Daoy (cell line): ENCODE results near the gene USP53. TPM values are rescaled to one million over a fixed set of nuclear protein-coding genes. Genes with fewer than 3 reads are reported as not detected.
"Not testable (repeated sequence)": the region's sequence is repeated elsewhere in the genome, so short reads cannot be mapped to it uniquely, and the experiment has no call there.

Experiments used
- DNase-seq: peaks from one replicate; pipeline ENCODE4 v3.0.0-alpha.2; 2015; ENCODE audit warnings: low read depth
- total RNA-seq: library from RNA; depleted of rRNA; stranded (reverse); fragments of >200 nt; shearing (Covaris generic); gene quantifications from 2 replicates; pipeline ENCODE4 v1.2.3, GENCODE V29; 2014; rRNA removed

USP53 gene
- 4.4 and 4.9 TPM in 2 replicates for total RNA-seq

DNA sequence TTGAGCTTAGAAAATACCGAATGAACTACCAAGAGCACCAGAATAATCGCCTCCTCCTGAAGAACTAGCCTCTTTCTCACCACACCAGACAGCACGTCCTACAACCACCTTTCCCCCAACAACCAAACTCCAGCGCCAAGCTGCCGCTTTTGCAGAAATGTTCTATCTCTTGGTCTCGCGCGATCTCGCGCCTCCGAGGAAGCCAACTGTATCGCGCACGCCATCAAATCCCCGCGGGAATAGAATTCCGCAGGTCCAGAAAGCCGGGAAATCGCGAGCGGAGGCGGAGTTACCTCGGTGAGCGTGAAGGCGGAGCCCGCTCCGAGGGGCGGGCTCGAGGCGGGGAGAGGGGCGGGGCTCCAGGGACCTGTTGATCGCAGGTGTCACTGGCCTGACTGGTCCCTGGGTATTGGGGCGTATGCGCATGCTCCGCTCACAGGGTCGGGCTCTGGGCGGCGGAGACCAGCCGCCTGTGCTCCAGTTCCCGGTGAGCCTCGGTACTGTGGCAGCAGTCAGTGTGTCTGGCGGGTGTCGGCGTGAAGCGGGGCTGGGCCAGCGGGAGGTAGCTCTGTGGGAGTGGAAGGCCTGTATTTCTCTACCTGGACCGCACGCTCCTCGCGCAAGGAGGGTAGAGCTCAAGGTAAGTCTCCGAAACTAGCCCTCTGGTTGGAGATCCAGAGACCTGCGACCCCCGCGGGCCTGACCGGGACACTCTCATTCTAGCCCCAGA is at the start of gene USP53:
Gene USP53, plus strand, starts transcription at position 480 of the 730 bp plus-strand sequence. CDS start 27,047 bp downstream, outside the sequence.
- DNase-seq = peak; percentile 92

- DNase-seq = no peak
Observed at GRCh38 chr4:119165767-119166166, 46.7 kb upstream of the USP53 start.

- DNase-seq = no peak
Observed at GRCh38 chr4:119170195-119170594, 42.3 kb upstream of the USP53 start.

DNA sequence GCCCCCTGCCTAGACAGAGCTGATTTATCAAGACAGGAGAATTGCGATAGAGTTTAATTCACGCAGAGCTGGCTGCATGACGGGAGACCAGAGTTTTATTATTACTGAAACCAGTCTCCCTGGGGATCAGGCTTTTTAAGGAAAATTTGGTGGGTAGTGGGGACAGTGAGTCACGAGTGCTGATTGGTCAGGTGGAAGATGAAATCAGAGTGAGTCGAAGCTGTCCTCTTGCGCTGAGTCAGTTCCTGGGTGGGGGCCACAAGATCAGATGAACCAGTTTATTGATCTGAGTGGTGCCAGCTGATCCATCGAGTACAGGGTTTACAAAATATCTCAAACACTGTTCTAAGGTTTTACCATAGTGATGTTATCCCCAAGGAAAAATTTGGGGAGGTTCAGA is 40.3 kb upstream of the USP53 start:
- peak; percentile 2 for DNase-seq

- not testable (repeated sequence) for DNase-seq
Observed at GRCh38 chr4:119173729-119174361, 38.7 kb upstream of the USP53 start.

- DNase-seq = no peak
Observed at GRCh38 chr4:119179011-119179410, 33.5 kb upstream of the USP53 start.

- DNase-seq = no peak
Observed at GRCh38 chr4:119184128-119184527, 28.4 kb upstream of the USP53 start.

- DNase-seq = no peak
Observed at GRCh38 chr4:119189638-119190037, 22.9 kb upstream of the USP53 start.

DNA sequence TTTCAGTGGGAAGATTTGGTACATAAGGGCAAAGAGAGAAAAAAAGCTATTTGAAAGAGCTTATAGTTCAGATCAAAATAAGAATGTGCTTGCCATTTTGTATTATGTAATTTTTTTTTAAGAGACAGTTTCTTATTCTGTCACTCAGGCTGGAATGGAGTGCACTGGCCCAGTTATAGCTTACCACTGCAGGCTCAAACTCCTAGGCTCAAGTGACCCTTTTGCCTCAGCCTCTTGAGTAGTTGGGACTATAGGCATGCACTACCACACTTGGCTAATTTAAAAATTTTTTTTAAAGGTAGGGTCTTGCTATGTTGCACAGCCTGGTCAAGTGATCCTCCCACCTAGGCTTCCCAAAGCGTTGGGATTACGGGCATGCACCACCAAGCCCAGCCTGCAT is 22.2 kb upstream of the USP53 start:
- DNase-seq = no peak

GRCh38 chr4:119191505-119191904 is 21.0 kb upstream of the USP53 start:
- DNase-seq = no peak

GRCh38 chr4:119197772-119198212 is 14.7 kb upstream of the USP53 start:
- no peak for DNase-seq

GRCh38 chr4:119204916-119205315 is 7.6 kb upstream of the USP53 start:
- DNase-seq = no peak

DNA sequence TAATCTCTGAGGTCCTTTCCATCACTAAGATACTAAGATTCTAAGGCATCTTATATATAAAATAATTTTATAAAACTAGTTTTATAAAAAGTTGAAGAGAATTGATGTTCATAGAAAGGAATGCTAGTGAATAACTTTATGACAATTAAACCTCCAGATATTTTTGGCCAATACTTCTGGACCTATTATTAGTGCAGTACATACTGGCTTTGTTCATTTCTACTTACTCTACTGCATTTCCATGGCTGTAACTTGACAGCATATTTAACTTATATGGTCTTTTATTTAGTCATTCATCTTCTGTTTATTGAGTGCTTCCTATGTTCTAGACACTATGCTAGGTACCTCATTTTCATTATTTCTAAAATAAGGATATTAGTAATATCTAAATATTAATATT is 6.8 kb upstream of the USP53 start:
- DNase-seq = no peak

DNA sequence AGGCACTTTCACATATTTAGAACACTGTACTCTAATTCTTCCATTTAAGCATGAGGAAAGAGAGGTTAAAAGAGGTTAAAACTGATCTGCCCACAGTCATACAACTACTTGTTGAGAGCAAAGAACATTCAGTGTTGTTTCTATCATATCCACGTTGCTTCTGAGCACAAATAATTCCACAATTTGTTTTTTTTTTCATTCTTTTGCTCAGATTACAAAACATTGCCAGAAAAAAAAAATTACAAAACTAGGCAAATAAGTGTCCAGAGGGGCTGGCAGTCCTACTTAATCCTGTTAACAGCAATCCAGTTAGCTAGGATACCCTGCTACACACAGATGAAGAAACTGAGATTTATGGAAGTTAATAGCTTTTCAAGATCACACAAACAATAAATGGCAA is 6.3 kb upstream of the USP53 start:
- DNase-seq = no peak

GRCh38 chr4:119207051-119207450 is 5.5 kb upstream of the USP53 start:
- DNase-seq = no peak

DNA sequence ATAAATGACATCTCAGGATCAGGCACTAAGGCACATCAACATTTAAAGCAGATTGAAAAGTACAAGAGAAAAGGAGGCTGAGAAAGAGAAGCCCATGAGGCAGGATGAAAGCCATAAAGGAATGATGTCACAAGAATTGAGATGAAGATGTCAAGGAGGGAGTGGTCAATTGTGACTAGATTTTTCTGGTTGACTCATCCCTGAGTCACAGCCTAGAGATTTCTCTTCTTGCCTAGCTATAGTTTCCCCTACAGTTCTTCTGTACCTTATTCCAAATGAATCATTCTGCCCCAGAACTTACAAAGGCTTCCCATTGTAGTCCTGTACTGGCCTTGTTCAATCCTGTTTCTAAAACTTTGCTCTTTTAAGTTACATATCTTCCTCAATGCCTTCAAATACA is 3.4 kb upstream of the USP53 start:
- peak; percentile 74 for DNase-seq

DNA sequence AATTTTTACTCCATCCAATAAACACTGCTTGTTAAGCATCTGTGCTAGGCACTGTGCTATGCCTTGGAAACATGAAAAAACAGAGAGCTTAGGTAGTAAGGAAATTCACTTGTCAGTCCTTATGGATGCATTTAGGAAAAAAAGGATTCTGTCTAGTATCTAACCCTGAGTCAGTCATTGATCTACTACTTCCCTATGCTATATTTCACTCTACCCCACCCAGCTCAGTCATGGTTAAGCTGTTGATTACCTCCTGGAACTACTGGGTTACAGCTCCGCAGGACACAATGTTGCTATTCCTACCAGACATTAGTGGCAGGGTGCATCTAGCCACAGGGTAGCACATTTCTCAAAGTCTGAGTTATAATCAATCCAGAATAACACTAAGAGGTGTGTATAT is 2.9 kb upstream of the USP53 start:
- no peak for DNase-seq

DNA sequence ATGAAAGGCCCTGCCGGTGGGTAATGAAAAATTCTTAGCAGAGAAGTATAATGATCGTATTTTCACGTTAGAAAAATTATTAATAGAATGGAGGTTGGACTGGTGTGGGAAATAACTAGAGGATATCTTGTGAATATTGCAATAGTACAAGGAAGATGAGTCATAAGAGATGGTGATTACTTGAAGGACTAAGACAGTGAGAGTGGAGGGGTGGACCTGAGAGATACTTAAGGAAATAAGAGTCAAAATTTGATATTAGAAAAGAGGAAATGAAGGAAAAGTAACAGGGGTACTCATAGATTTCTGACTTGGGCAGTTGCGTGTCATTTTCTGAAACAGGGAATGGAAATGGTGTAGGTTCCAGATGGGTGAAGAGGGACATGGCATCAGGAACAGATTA is 1.7 kb upstream of the USP53 start:
- DNase-seq = no peak

- no peak for DNase-seq
Observed at GRCh38 chr4:119211867-119212233, 663 bp upstream of the USP53 start.

- peak; percentile 89 for DNase-seq
Observed at GRCh38 chr4:119212964-119213606, 572 bp downstream of the USP53 start.

GRCh38 chr4:119218093-119218492 is 5.6 kb downstream of the USP53 start:
- DNase-seq = no peak

DNA sequence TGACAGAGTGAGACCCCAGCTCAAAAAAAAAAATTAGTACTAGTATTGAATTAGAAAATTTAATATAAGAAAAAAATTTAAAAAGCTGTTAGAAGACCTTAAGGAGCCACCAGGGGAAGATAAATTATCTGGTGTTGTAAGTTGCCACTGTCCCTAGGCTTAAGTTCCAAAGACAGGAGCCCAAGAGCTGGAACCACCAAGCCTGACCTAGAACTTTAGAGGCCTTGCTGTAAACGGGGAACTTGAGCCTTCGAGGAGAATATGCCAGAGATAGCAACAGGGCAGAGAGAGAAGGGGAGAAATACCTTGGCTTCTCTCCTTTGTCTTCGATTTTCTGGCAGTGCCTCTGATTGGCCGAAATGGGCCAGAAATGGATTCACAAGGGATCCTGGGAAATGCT is 8.9 kb downstream of the USP53 start:
- no peak for DNase-seq

DNA sequence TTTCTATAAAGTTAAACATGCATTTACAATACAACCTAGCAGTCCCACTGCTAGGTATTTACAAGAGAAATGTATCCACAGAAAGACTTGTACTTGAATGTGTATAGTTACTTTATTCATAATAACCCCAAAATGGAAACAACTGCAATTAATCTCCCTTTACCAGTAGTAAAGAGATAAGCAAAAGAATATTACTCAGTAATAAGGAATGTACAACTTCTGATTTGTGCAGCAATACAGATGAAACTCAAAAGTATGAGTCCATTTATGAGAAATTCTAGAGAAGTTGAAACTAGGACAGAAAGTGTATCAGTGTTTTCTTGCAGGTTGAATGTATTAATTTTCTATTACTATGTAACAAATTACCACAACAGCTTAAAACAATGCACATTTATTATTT is 15.2 kb downstream of the USP53 start:
- DNase-seq = no peak
